ENCODE measurements around the gene SORBS2.

The SORBS2 gene

GRCh38 chr4:185834088-185834487 lies 22.1 kb upstream of the SORBS2 start:
- no peak for TF ChIP-seq CTCF (conservative IDR thresholded peaks at IDR 0.05)
- no peak overlapping the region for H3K27ac ChIP-seq

GRCh38 chr4:185833055-185833598 lies 21.1 kb upstream of the SORBS2 start:
- TF ChIP-seq CTCF (conservative IDR thresholded peaks at IDR 0.05): no peak
- H3K27ac ChIP-seq: no peak overlapping the region

GRCh38 chr4:185831125-185831815 lies 19.3 kb upstream of the SORBS2 start:
- no peak for TF ChIP-seq CTCF (conservative IDR thresholded peaks at IDR 0.05)
- H3K27ac ChIP-seq: no peak overlapping the region

- TF ChIP-seq CTCF (conservative IDR thresholded peaks at IDR 0.05): no peak
- H3K27ac ChIP-seq: no peak overlapping the region; the same call in 1 of the 2 replicates
Measured at GRCh38 chr4:185830263-185830994, 18.4 kb upstream of the SORBS2 start.

- no peak for TF ChIP-seq CTCF (conservative IDR thresholded peaks at IDR 0.05)
- H3K27ac ChIP-seq: peak overlapping the region; percentile 45; the same call in 1 of the 2 replicates
Measured at GRCh38 chr4:185826381-185826780, 14.4 kb upstream of the SORBS2 start.

- no peak for TF ChIP-seq CTCF (conservative IDR thresholded peaks at IDR 0.05)
- H3K27ac ChIP-seq: peak overlapping the region; percentile 45
Measured at GRCh38 chr4:185825737-185826136, 13.7 kb upstream of the SORBS2 start.

GRCh38 chr4:185822791-185823190 lies 10.8 kb upstream of the SORBS2 start:
- peak overlapping the region; percentile 95 for H3K27ac ChIP-seq
- no peak for TF ChIP-seq CTCF (conservative IDR thresholded peaks at IDR 0.05)

Measured in VCaP (cell line).